BLaER1 treated with 17β-estradiol and CSF1 and Interleukin-3, amounts not matched to agents 10 nM and 100 nM (cell line): Measurements from ENCODE around the gene SERPIND1.

ENCODE experiments used
- H3K27ac ChIP-seq, 11 experiments: shearing (Covaris generic); formaldehyde crosslinking; 2 replicates each; pipeline ENCODE4 v1.8.1; 2022
- H3K27me3 ChIP-seq, 11 experiments: shearing (Covaris generic); formaldehyde crosslinking; 2 replicates each; pipeline ENCODE4 v1.8.1; 2022
- H3K36me3 ChIP-seq, 11 experiments: shearing (Covaris generic); formaldehyde crosslinking; 2 replicates each; pipeline ENCODE4 v1.8.1; 2022
- H3K4me1 ChIP-seq, 10 experiments: shearing (Covaris generic); formaldehyde crosslinking; 2 replicates each; pipeline ENCODE4 v1.8.1; 2022
- H3K4me2 ChIP-seq, 11 experiments: shearing (Covaris generic); formaldehyde crosslinking; 2 replicates each; pipeline ENCODE4 v1.8.1; 2022
- H3K4me3 ChIP-seq, 10 experiments: shearing (Covaris generic); formaldehyde crosslinking; 2 replicates each; pipeline ENCODE4 v1.8.1; 2022
- H3K9ac ChIP-seq, 11 experiments: shearing (Covaris generic); formaldehyde crosslinking; 2 replicates each; pipeline ENCODE4 v1.8.1; 2022
- H3K9me3 ChIP-seq, 11 experiments: shearing (Covaris generic); formaldehyde crosslinking; replicated peaks in 1 of 11; 2 replicates each; pipeline ENCODE4 v1.8.1; 2022
- H4K20me1 ChIP-seq, 11 experiments: shearing (Covaris generic); formaldehyde crosslinking; 2 replicates each; pipeline ENCODE4 v1.8.1; 2022
- Cebpa-rat ChIP-seq, 11 experiments: shearing (Covaris generic); IDR thresholded peaks; 2 replicates each; pipeline ENCODE4 v1.8.1; 2022

Gene SERPIND1

DNA sequence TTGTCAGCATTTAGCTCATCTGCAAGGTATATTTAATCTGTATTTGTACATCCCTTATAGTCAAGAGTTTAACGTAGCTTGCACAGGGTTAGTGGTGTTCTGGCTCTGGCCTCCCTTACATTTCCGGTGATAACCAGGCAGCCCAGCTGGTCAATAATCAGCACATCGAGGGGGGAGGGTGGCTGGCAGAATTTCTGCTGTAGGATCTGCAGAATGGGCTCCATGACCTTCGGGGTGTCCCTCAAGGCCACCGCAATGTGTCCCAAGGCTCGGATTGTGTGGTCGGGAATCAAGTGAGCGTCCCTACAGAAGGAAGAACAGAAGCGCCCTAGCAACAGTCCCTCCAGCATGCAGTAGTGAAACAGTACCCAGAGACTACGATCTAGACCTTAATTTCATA lies 25.1 kb downstream of the SERPIND1 start:
- no peak for TF ChIP-seq Cebpa-rat (IDR thresholded peaks at IDR 0.05)
- Histone ChIP-seq H3K4me2 (no peak overlapping the region), H4K20me1 (peaks cover 0 to 36% (median 5%) of the 10 kb centered on the region in 11 experiments; a peak in 9 of 22 replicates), H3K27me3 (no peaks in the 10 kb centered on the region), H3K4me1 (peaks cover 0 to 10% (median 0%) of the 10 kb centered on the region in 10 experiments; a peak in 5 of 20 replicates), H3K9ac (no peak overlapping the region; a peak in 2 of 22 replicates), H3K27ac (no peak overlapping the region), H3K36me3 (peaks cover 91 to 100% (median 95%) of the 10 kb centered on the region in 11 experiments), H3K4me3 (no peak overlapping the region), H3K9me3 (no peaks in the 10 kb centered on the region)

DNA sequence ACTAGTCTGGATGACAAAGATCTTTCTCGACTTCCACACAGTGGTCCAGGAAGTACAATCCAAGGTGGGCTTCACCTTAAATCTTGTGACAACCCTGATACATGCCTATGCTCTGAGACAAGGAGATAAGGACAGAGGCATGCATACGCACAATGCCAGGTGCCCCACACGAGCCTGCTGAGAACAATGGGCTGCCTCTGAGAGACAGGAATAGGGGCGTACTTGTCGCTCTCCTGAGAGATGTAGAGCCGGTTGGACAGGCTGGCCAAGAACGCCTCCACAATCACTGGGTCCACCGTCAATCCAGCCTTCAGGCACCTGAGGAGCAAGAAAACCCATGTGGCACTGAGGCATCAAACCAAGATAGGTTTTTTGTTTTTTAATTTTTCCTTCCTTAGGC lies 25.5 kb downstream of the SERPIND1 start:
- H3K4me2 ChIP-seq: no peak overlapping the region
- H3K9me3 ChIP-seq: no peaks in the 10 kb centered on the region
- H3K4me3 ChIP-seq: no peak overlapping the region
- H3K4me1 ChIP-seq: peaks cover 0 to 8% (median 0%) of the 10 kb centered on the region in 10 experiments; a peak in 5 of 20 replicates
- peaks cover 0 to 37% (median 6%) of the 10 kb centered on the region in 11 experiments; a peak in 9 of 22 replicates for H4K20me1 ChIP-seq
- no peak overlapping the region; a peak in 1 of 22 replicates for H3K9ac ChIP-seq
- no peak for TF ChIP-seq Cebpa-rat (IDR thresholded peaks at IDR 0.05)
- H3K27ac ChIP-seq: no peak overlapping the region
- peaks cover 91 to 100% (median 95%) of the 10 kb centered on the region in 11 experiments for H3K36me3 ChIP-seq
- no peaks in the 10 kb centered on the region for H3K27me3 ChIP-seq

DNA sequence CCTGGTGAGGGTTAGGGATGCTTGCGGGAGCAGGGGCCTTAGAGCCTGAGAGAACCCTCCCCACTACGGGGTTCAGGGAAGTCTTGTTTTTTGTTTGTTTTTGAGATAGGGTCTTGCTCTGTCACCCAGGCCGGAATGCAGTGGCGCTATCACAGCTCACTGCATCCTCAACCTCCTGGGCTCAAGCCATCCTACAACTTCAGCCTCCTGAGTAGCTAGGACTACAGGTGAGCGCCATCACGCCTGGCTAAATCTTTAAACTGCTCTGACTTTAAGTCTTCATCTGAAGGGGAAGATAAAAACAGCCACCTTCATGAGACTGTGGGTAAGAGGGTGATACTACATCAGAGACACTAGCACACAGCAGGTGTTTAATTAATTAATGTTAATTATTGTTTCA lies 28.5 kb downstream of the SERPIND1 start:
- Histone ChIP-seq H3K4me3 (no peak overlapping the region), H3K9ac (no peak overlapping the region), H3K9me3 (no peaks in the 10 kb centered on the region), H3K4me2 (no peak overlapping the region), H3K36me3 (peaks cover 92 to 100% (median 97%) of the 10 kb centered on the region in 11 experiments), H3K27me3 (no peaks in the 10 kb centered on the region), H4K20me1 (peaks cover 0 to 43% (median 10%) of the 10 kb centered on the region in 11 experiments; a peak in 10 of 22 replicates), H3K4me1 (peaks cover 0 to 17% (median 4%) of the 10 kb centered on the region in 10 experiments; a peak in 14 of 20 replicates), H3K27ac (no peak overlapping the region)
- no peak for TF ChIP-seq Cebpa-rat (IDR thresholded peaks at IDR 0.05)

DNA sequence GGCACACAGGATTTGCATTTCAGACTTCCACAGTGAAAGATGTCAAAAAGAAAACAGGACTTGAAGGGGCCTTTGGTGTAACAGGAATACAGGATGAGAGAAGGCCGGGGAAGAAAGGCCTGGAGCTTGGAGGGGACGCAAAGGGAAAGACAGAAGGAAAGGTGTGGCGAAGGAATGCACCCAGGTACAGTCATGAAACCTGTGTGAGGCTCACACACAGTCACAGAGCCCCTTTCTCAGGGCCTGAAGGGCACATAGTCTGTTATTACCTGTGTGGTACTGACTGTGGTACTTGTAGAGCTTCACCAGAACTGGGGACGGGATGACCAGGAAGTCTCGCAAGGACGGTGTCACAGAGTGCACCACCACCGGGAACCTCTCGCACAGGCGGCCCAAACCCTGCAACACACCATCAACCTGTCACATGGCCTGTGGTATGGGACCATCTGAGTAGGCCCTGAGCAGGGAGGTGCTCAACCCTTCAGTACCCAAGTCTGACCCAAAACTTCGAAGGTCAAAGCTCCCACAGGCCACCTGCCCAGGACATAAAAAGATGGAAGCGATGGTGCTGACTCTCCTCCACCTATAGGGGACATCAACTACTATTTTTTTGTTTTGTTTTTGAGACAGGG lies 29.1 kb downstream of the SERPIND1 start:
- no peak for TF ChIP-seq Cebpa-rat (IDR thresholded peaks at IDR 0.05)
- Histone ChIP-seq H3K4me1 (peaks cover 0 to 23% (median 9%) of the 10 kb centered on the region in 10 experiments; a peak in 17 of 20 replicates), H3K4me3 (no peak overlapping the region), H3K27me3 (no peaks in the 10 kb centered on the region), H3K4me2 (no peak overlapping the region), H3K9me3 (no peaks in the 10 kb centered on the region), H4K20me1 (peaks cover 0 to 47% (median 11%) of the 10 kb centered on the region in 11 experiments; a peak in 10 of 22 replicates), H3K9ac (peak overlapping the region in 3 of 11 experiments; percentile 2 to 23 (median 9); a peak in 1 of 22 replicates), H3K36me3 (peaks cover 86 to 100% (median 95%) of the 10 kb centered on the region in 11 experiments), H3K27ac (no peak overlapping the region)

DNA sequence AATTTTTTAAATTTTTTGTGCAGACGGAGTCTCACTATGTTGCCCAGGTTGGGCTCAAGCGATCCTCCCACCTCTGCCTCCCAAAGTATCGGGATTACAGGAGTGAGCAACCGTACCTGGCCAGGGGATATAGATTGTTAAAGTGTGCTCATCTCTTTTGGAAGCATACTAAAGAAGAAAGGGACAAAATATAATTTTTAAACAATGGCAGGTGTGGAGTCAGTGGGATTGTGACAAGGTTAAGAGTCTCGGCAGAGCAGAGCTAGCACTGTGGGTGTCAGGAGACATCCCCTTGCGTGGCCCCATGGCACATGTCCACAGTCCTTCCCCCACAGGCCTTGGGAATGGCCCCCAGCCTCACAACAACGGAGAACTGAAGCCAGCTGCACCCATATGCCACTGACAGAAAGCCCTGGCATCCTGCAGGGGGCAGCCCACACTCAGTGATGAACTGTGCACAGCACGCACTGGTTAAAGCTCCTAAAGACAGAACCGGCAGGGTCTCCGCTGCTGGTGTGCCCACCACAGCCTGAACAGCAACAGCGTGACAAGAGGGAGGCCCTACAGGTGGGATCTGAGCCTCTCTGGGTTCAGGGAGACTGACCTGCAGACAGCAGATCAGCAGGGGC lies 29.9 kb downstream of the SERPIND1 start:
- Histone ChIP-seq H3K9ac (0 out of 22 replicates have a peak overlapping the region, but pooled peaks of 1 of the 11 experiments have one; percentile 2), H3K9me3 (no peaks in the 10 kb centered on the region), H3K4me3 (no peak overlapping the region), H3K36me3 (peaks cover 78 to 98% (median 89%) of the 10 kb centered on the region in 11 experiments), H4K20me1 (peaks cover 0 to 54% (median 15%) of the 10 kb centered on the region in 11 experiments; a peak in 14 of 22 replicates), H3K4me1 (peaks cover 4 to 31% (median 17%) of the 10 kb centered on the region in 10 experiments), H3K4me2 (no peak overlapping the region), H3K27ac (no peak overlapping the region), H3K27me3 (no peaks in the 10 kb centered on the region)
- no peak for TF ChIP-seq Cebpa-rat (IDR thresholded peaks at IDR 0.05)

DNA sequence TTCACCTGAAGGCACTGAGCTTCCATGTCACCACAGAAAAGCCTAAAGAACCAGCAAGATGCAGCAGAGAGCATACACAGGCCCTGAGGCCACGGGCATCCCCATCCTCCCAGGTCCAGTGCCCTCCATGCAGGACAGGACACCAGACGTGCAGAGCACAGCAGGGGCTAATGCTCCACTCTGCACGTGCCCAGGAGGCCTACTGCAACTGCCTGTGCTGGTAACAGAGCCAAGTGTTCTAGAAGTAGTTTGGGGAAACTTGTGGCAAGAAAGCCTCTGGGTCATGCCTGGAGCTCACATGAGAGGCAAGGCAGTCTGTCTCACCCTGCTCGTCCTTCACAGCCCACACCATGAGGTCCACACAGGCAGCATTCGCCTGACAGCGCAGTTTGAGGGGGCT lies 30.7 kb downstream of the SERPIND1 start:
- H3K4me1 ChIP-seq: peaks cover 12 to 39% (median 25%) of the 10 kb centered on the region in 10 experiments
- no peak overlapping the region for H3K4me2 ChIP-seq
- H3K9me3 ChIP-seq: no peaks in the 10 kb centered on the region
- peaks cover 71 to 98% (median 83%) of the 10 kb centered on the region in 11 experiments for H3K36me3 ChIP-seq
- H3K27ac ChIP-seq: no peak overlapping the region
- no peaks in the 10 kb centered on the region for H3K27me3 ChIP-seq
- TF ChIP-seq Cebpa-rat (IDR thresholded peaks at IDR 0.05): no peak
- peaks cover 0 to 59% (median 15%) of the 10 kb centered on the region in 11 experiments; a peak in 14 of 22 replicates for H4K20me1 ChIP-seq
- no peak overlapping the region for H3K4me3 ChIP-seq
- H3K9ac ChIP-seq: no peak overlapping the region

DNA sequence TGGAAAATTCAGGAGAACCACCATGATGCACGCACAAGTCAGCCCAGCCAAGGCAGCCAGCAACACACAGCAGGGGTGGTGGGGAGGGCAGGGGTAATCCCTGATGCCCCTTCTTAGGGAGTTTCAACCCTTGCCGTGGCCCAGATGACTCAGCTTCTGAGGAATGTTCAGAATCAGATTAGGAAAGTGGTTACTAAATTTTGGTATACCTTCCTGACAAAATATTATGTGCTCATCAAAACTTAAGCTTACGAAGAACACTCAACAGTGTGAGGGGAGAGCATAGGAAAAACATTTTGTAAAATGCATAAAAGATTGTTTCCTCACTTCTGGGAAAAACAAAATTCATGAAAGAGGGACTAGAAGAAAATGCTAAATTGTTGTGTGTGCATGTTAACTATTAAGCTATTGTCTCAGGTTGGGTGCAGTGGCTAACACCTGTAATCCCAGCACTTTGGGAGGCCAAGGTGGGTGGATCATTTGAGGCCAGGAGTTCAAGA lies 32.1 kb downstream of the SERPIND1 start:
- H3K4me1 ChIP-seq: peaks cover 16 to 53% (median 39%) of the 10 kb centered on the region in 10 experiments
- H3K4me3 ChIP-seq: no peak overlapping the region
- H3K27me3 ChIP-seq: no peaks in the 10 kb centered on the region
- no peak overlapping the region for H3K9ac ChIP-seq
- H4K20me1 ChIP-seq: peaks cover 0 to 67% (median 15%) of the 10 kb centered on the region in 11 experiments; a peak in 14 of 22 replicates
- H3K36me3 ChIP-seq: peaks cover 73 to 99% (median 86%) of the 10 kb centered on the region in 11 experiments
- H3K27ac ChIP-seq: peak overlapping the region in 1 of 11 experiments; percentile 6; a peak in 1 of 22 replicates
- no peak for TF ChIP-seq Cebpa-rat (IDR thresholded peaks at IDR 0.05)
- H3K4me2 ChIP-seq: no peak overlapping the region
- no peaks in the 10 kb centered on the region for H3K9me3 ChIP-seq

DNA sequence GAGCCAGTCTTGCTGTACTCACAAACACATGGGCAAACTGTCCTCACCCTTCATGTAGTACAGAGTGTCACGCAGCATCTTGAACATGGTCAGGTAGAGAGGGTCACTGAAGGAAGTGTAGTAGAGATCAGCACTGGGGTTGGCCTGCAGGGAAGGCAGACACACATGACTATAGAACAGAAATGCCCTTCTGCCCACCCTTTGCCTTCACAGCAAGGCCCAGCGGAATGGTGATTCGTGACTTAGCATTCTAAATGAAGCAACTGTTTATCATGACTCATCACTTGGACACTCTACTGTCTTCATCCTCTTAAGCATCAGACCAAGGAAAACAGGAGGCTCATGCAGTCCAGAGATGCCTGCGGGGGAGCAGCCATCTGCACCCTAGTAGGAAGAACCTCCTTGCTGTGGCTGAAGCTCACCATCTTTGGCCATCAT lies 33.4 kb downstream of the SERPIND1 start:
- Histone ChIP-seq H3K4me1 (peaks cover 16 to 56% (median 44%) of the 10 kb centered on the region in 10 experiments), H3K9ac (peak overlapping the region in 1 of 11 experiments; percentile 29; a peak in 1 of 22 replicates), H4K20me1 (peaks cover 0 to 68% (median 15%) of the 10 kb centered on the region in 11 experiments; a peak in 14 of 22 replicates), H3K27ac (peak overlapping the region in 8 of 11 experiments; percentile 8 to 60 (median 38); a peak in 11 of 22 replicates), H3K4me2 (peak overlapping the region in 9 of 11 experiments; percentile 21 to 91 (median 80); a peak in 14 of 22 replicates), H3K36me3 (peaks cover 72 to 99% (median 86%) of the 10 kb centered on the region in 11 experiments), H3K4me3 (no peak overlapping the region), H3K27me3 (no peaks in the 10 kb centered on the region), H3K9me3 (no peaks in the 10 kb centered on the region)
- no peak for TF ChIP-seq Cebpa-rat (IDR thresholded peaks at IDR 0.05)
